HG03060 (cell line): ENCODE data around the gene FAM135A.
A peak's percentile ranks its signal among the peaks of the same experiment; 100 is the strongest.

ENCODE experiments used
- ATAC-seq: cut with Tn5 transposase; IDR thresholded peaks from one replicate; pipeline ENCODE4 v1.9.1; 2021; ENCODE audit warnings: low read depth, moderate number of reproducible peaks; ENCODE audit not compliant: unreplicated experiment

The FAM135A gene

GRCh38 chr6:70413114-70413991 lies at the start of gene FAM135A:
TSS of gene FAM135A (plus strand) at chr6:70413508. CDS start at chr6:70428343, 14,835 bp downstream.
- ATAC-seq, result peak; percentile 74

DNA sequence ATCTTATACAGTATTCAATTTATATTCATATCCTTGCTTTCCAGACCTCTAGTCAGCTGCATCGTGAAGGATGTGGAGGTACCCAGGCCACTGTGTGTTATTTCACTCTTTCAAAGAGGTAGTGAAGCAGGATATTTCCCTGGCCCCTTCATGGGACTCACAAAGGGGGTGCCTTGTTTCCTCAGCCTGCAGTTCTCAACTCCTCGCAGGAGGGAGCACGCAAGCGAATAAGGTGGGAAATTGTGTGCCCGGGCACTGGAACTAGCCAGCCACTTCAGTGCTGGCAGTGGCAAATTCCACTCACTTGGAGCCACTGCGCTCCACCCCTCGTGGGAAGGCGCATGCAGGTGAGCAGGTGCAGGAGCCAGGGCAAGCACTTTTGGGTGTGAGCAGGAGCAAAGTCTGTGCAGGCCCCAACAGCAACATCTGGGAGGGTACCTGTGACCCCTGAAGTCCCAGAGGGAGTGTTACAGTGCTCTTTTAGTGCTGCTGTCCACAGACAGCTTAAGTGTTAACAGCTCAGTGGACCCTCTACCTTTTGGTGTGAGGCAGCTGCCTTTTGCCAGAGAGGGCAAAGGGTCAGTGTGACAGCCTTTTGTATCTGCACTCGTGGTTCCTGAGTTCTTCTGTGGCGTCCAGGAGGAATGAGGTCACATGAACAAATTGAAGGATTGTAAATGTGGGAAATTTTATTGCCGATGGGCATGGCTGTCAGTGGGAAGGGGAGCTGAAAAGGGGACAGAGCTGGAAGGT lies 49.4 kb upstream of the FAM135A start:
- ATAC-seq, result no peak

- no peak for ATAC-seq
Observed at GRCh38 chr6:70369332-70369950, 43.9 kb upstream of the FAM135A start.

DNA sequence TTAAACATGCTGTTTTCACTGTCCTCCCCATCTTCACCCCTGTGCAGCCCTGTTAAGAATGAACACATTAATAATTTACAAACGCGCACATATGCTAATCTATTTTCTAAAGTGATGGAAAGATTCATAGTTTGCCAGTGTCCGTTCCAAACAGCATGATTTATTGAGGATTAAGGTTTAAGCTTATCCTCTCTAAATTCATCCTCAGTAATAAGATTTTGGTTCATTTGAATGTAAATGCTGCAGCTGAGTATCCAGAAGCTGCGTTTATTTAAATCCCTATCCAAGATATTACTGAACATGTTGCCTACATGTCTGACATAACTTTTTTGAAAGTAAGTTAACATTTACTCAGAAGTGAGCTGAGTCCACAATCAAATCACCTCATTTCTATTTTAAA lies 42.8 kb upstream of the FAM135A start:
- ATAC-seq, result no peak

GRCh38 chr6:70371454-70372105 lies 41.7 kb upstream of the FAM135A start:
- no peak for ATAC-seq

- no peak for ATAC-seq
Observed at GRCh38 chr6:70375166-70375565, 38.1 kb upstream of the FAM135A start.

GRCh38 chr6:70375882-70376281 lies 37.4 kb upstream of the FAM135A start:
- ATAC-seq, result no peak

DNA sequence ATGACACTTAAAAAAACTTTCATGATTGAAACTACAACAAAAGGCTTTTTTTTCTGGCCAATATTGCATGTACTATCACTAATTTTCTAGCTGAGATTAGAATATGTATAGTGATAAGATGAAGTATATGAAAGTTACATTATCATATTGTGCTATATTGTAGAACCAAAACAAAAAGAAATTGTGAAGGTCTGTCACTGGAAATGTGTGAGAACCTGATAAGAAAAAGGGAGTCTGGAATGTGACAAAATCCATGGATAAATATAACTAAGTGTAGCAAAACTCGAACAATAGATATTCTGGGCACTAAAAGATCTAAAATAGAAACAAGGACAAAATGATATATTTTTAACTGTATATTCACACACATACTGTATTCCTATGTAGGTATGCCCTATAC lies 36.7 kb upstream of the FAM135A start:
- no peak for ATAC-seq

GRCh38 chr6:70377372-70377771 lies 35.9 kb upstream of the FAM135A start:
- no peak for ATAC-seq

DNA sequence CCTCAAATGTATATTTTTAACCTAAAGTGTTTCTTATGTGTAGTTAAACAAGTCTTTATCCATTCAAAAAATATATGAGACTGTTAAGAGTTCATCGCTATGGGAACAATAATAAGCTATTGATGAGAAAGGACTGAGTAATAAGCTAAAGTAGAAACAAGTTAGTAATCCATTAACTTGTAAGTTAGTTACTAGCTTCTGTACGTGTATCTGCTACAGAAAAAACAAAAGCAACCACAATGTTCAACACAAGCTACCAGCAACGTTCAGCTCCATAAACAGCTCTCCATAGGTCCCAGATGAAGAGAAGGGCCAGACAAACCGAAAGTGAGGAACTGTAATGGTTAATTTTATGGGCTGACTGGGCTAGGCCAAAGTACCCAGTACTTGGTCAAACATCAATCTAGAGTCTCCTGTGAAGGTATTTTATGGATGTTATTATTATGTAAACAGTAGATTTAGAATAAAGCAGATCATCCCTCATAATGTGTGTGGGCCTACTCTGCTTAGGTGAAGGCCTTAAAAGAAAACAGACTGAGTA lies 33.8 kb upstream of the FAM135A start:
- no peak for ATAC-seq

- peak; percentile 96 for ATAC-seq
Observed at GRCh38 chr6:70380252-70380651, 33.1 kb upstream of the FAM135A start.

- ATAC-seq, result no peak
Observed at GRCh38 chr6:70380771-70381416, 32.4 kb upstream of the FAM135A start.

DNA sequence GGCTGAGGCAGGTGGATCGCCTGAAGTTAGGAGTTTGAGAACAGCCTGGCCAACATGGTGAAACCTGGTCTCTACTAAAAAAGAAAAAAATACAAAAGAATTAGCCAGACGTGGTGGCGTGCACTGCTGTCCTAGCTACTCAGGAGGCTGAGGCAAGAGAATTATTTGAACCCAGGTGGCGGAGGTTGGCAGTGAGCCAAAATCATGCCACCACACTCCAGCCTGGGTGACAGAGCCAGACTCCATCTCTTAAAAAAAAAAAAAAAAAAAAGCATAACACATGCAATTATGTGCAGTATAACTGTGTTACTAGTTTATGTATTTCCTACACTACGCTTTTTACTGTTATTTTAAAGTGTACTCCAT lies 31.9 kb upstream of the FAM135A start:
- no peak for ATAC-seq

DNA sequence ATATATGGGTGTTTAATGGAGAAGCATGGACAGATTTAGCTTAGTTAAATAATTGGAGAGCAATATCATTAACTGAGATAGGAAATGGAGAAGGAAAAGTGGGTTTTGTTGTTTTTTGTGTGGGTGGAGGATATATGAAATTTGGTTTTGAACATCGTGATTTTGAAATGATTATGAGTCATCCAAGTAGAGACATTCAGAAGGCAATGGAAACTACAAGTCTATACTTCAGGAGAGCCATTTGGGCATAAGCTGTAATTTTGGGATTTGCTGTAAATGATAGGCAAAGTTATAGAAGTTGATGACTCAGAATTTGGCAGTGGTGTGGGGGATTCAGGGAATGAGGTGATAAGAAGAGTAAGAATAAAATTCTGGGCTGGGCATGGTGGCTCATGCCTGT lies 27.4 kb upstream of the FAM135A start:
- ATAC-seq, result no peak

GRCh38 chr6:70388814-70389213 lies 24.5 kb upstream of the FAM135A start:
- ATAC-seq, result no peak

- ATAC-seq, result no peak
Observed at GRCh38 chr6:70389261-70389660, 24.0 kb upstream of the FAM135A start.

GRCh38 chr6:70390067-70390466 lies 23.2 kb upstream of the FAM135A start:
- ATAC-seq, result no peak

GRCh38 chr6:70391492-70391891 lies 21.8 kb upstream of the FAM135A start:
- ATAC-seq, result no peak

DNA sequence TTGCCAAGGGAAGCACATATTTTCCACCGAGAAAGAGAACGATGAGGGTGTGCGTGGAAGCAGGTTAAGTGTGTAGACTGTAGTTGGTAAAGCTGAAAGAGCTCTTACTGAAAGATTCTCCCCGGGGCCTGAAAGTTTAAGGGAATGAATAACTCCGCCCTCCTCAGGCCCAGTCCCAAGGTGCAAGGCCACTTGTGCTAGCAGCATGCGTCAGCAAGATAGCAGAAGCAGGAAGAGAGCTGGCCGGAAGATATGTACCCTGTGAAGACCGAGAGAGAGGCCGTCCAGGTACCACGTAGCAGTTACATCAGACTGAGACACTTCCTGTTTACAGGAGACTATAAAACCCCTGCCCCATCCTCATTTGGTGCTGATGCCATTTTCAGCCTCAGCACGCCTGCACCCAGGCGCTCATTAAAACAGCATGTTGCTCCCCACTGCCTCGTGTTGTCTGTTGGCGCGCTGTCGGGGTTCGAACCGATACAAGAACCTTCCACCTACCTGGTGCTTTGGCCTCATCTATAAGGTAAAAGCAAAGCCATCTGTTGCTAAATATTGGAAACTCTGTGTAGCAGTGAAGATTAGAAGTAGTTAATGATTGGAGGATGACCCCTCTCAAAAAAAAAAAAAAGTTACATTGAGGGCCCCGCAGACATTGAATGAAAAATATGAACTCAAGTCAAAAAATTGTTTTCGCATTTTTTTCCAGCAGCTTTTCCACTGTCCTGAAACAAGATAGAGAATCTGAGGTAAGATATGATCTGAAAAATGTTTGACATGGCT lies 18.6 kb upstream of the FAM135A start:
- no peak for ATAC-seq
